HG02884 (cell line): Measurements from ENCODE around the gene PPP1R2.
A peak's percentile ranks its signal among the peaks of the same experiment; 100 is the strongest.

ENCODE experiments used
- ATAC-seq: cut with Tn5 transposase; IDR thresholded peaks from one replicate; pipeline ENCODE4 v1.9.1; 2021; ENCODE audit warnings: mild to moderate bottlenecking, moderate library complexity; ENCODE audit not compliant: unreplicated experiment

PPP1R2 gene

GRCh38 chr3:195566797-195567196 lies 23.7 kb upstream of the PPP1R2 start:
- ATAC-seq, result no peak

DNA sequence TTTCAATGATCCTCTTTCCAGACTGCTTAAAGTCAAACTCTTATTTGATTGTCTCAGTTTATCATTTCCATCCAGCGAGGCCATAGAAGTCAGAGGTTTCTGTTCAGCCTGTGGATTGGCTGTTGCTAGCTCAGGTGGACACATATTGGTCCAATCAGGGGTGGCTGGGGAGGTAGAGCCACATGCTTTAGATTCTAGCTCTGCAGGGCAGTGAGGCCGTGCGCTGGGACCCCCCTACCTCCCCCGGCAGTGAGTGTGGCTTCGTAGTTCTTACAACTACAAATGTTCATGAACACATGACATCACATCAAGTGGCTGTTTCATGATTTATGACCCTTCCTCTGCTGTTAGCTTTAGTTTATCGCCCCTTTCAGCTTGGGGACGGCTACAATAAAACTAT lies 22.6 kb upstream of the PPP1R2 start:
- no peak for ATAC-seq

GRCh38 chr3:195563317-195563716 lies 20.2 kb upstream of the PPP1R2 start:
- no peak for ATAC-seq

DNA sequence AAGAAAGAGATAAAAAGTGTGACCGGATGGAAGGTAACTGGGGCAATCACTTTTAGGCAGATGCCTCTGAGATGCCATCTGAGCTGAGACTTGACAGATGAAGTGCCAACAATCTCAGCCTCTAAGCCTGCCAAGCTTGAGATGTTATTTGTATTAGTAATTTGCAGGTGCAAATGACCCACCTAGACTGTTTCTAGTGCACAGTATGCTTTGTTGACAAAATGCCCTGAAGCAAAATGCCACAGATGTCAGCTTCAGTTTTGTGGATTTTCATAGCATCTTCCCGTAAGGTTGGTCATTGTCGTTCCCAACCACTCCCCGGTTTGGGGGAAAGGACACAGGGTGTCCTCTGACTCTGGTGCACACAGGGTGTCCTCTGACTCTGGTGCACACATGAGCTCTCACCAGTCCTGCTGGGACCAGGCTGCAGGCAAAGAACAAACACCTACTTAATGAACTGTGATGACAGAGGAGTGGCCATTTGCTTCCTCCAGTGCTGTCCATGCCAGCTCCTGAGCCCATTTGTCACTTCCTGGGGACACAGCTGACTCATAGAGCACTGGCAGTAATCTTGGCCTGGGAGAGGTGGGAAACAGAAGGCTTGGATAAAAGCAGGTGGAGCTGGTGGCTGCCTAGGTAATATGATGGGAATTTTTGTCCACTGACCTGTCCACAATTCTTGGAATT lies 16.7 kb upstream of the PPP1R2 start:
- no peak for ATAC-seq

- no peak for ATAC-seq
Measured at GRCh38 chr3:195558602-195559001, 15.5 kb upstream of the PPP1R2 start.

DNA sequence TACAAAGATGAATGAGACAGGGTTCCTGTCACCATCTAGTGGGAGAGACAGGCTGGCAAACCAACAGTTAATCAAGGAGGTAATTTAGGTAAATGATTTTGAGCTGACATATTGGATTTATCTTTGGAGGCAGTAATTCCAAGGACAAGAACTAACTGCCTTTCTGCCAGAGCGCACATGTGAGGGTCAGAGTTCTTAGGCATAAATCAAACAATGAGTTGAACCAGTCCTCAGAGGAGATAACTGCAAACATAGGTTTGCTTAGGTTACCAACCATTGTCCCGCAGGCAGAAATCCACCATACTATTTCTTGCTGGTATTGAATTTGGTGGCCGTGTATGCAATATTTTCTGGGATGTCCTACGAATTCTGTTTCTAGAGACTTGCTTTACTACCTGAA lies 14.2 kb upstream of the PPP1R2 start:
- no peak for ATAC-seq

DNA sequence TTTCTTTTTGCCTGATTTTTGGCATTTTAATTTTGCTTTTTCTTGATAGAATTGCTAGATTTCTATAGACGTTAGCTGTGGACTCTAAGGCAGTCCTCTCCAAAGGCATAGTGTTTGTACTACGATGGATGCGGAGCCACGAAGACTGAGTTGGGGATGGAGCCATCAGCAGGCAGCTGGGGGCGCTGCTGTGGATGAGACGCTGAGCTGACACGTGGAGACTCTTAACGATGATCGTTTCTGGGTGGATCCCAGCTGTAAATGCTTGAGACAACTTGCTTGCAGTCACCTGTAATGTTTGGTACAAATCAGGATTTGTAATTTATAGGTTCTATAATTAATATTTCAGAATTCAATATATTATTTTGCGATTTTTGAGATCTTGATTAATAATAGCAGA lies 13.3 kb upstream of the PPP1R2 start:
- no peak for ATAC-seq

DNA sequence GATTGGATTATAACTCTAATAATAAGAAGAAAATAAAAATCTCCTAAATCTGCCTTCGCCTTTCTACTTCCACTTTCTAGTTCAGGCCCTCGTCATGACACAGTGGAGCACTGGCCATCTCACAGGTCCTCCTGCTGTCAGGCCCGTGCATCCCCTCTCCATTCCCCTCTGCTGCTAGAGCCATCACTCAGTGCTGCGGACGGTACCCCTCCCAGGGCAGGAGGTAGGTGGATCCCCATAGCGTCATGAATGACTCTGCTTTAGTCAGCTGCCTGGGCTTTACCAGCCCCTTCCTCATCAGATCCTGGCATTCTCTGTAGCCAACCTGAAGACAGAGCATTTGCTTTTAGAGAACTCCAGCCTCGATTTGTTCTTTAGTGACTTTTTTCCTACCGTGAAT lies 12.0 kb upstream of the PPP1R2 start:
- no peak for ATAC-seq

GRCh38 chr3:195554458-195554857 lies 11.3 kb upstream of the PPP1R2 start:
- ATAC-seq, result no peak

GRCh38 chr3:195553268-195553667 lies 10.1 kb upstream of the PPP1R2 start:
- ATAC-seq, result no peak

- ATAC-seq, result no peak
Measured at GRCh38 chr3:195551381-195551978, 8.4 kb upstream of the PPP1R2 start.

DNA sequence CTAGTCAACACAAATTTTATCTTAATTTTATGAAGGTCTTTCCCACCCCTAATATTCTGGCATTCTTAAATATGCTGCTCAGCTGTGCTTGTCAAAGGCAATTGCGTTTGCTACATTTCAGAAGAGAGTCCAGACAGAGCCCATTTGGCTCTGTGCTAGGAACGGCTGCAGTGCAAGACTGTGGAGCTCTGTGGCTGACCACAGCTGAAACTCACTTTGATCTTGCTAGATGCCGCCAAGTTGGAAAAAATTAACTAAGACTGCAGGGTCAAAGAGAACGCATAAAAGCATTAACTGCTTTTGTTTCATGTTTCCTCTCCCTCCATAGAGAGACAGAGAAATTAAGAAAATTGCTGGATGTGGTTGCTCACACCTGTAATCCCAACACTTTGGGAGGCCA lies 7.6 kb upstream of the PPP1R2 start:
- no peak for ATAC-seq

DNA sequence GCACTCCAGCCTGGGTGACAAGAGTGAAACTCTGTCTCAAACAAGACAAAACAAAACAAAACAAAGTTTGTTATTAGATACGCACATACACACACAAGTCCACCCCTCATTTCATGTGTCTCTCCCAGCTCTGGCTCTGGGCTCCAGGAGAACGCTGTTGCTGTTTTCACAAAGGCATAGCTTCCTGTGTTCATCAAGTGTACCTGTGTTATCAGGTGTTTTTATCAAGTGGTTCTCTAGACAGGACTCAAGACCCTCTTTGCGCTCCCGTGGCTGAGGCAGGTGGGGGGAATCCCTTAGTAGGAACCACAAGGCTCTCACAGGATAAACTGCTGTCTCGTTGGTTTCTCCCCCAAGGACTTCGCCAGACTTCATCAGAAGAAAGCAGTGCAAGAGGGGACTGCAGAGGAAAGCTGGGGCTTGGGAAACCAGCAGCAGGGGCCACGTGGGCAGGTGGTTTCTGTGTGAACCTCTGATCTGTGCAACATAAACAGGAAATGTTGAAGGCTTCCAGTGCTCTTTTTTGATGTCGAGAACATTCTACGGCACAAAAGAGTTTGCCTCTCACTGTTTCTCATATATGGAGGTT lies 6.9 kb upstream of the PPP1R2 start:
- ATAC-seq, result peak; percentile 65

- no peak for ATAC-seq
Measured at GRCh38 chr3:195548987-195549386, 5.9 kb upstream of the PPP1R2 start.

DNA sequence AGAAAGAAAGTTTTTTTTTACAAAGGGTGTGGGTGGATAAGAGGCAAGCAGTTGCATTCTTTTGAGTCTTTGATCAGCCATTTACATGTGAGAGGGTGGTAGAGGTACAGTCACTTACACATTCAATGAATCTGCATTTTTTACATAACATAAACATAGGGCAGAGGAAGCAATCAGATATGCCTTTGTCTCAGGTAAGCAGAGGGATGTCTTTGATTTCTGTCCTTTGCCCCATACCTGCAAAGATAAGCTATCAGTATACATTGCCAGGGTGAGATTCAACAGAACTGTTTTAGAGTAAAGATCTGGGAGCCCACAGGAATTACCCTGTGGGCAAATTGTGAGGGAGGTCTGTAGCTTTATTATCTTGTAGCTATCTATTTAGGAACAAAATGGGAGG lies 5.4 kb upstream of the PPP1R2 start:
- ATAC-seq, result no peak

GRCh38 chr3:195548006-195548405 lies 4.9 kb upstream of the PPP1R2 start:
- ATAC-seq, result no peak

GRCh38 chr3:195546130-195546560 lies 3.0 kb upstream of the PPP1R2 start:
- ATAC-seq, result no peak

- no peak for ATAC-seq
Measured at GRCh38 chr3:195544634-195545033, 1.5 kb upstream of the PPP1R2 start.

DNA sequence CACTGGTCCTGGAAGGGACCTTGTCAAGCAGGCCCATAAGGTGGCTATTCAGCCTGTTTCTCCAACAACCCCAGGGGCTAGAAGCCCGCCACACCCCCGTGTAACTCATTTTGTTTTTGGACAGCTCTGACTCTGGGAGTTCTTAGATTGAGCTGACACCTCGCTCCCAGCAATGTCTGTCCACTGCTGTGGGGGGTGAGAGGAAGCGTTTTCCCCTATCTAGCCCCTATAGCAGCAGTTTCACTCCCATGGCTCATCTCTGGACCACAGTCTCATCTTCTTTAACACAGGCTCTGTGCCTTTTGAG lies 1.1 kb upstream of the PPP1R2 start:
- ATAC-seq, result no peak

GRCh38 chr3:195543500-195544229 lies 540 bp upstream of the PPP1R2 start:
- no peak for ATAC-seq

DNA sequence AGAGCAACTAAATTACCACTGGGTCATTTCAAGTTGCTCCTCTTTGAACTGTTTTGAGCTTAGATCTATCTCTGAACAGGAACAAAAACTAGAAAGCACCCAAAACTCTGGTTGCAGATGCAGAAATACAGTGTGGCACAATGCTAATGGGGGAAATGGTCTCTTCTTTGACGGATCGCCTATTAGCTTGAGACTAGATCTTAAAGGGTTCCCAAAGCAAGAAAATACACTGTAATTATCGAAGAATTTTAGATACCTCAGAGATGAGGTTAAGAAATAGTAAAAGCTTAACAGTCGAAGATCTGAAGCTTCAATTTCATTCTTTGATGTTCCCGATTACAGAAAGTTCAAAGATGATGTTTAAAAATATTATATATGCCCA lies 818 bp downstream of the PPP1R2 start:
- ATAC-seq, result no peak

- ATAC-seq, result no peak
Measured at GRCh38 chr3:195540511-195540910, 2.6 kb downstream of the PPP1R2 start.
